IPS-18a (cell line): ENCODE results near the gene NEGR1.

Source experiments
- H3K27ac ChIP-seq: one replicate; pipeline ENCODE4 v1.5.1; 2013; ENCODE audit warnings: low read length
- H3K27me3 ChIP-seq: one replicate; pipeline ENCODE4 v1.6.1; 2013; ENCODE audit warnings: mild to moderate bottlenecking, low read length; ENCODE audit not compliant: control insufficient read depth, insufficient read depth
- H3K36me3 ChIP-seq: one replicate; pipeline ENCODE4 v1.6.1; 2013; ENCODE audit warnings: low read depth, low read length; ENCODE audit not compliant: control insufficient read depth
- H3K4me1 ChIP-seq: one replicate; pipeline ENCODE4 v1.6.1; 2013; ENCODE audit warnings: low read depth, low read length; ENCODE audit not compliant: control insufficient read depth
- H3K4me3 ChIP-seq: one replicate; pipeline ENCODE4 v1.5.1; 2013; ENCODE audit warnings: low read length
- H3K9ac ChIP-seq: one replicate; pipeline ENCODE4 v1.6.1; 2013; ENCODE audit warnings: mild to moderate bottlenecking, low read length, moderate library complexity
- H3K9me3 ChIP-seq: one replicate; pipeline ENCODE4 v1.6.1; 2013; ENCODE audit warnings: low read depth, low read length; ENCODE audit not compliant: control insufficient read depth

The NEGR1 gene

GRCh38 chr1:71986160-71986559 is 296.2 kb downstream of the NEGR1 start:
- no peak overlapping the region for H3K4me3 ChIP-seq
- no peaks in the 10 kb centered on the region for H3K27me3 ChIP-seq
- H3K27ac ChIP-seq = no peak overlapping the region
- H3K9ac ChIP-seq = no peak overlapping the region
- H3K9me3 ChIP-seq = no peaks in the 10 kb centered on the region
- no peaks in the 10 kb centered on the region for H3K36me3 ChIP-seq
- H3K4me1 ChIP-seq = no peaks in the 10 kb centered on the region

GRCh38 chr1:71980556-71980955 is 301.8 kb downstream of the NEGR1 start:
- H3K27ac ChIP-seq = no peak overlapping the region
- no peak overlapping the region for H3K4me3 ChIP-seq
- H3K36me3 ChIP-seq = no peaks in the 10 kb centered on the region
- H3K27me3 ChIP-seq = no peaks in the 10 kb centered on the region
- H3K4me1 ChIP-seq = no peaks in the 10 kb centered on the region
- no peak overlapping the region for H3K9ac ChIP-seq
- no peaks in the 10 kb centered on the region for H3K9me3 ChIP-seq

- Histone ChIP-seq H3K27me3 (no peaks in the 10 kb centered on the region), H3K9ac (no peak overlapping the region), H3K4me3 (no peak overlapping the region), H3K4me1 (no peaks in the 10 kb centered on the region), H3K27ac (no peak overlapping the region), H3K36me3 (no peaks in the 10 kb centered on the region), H3K9me3 (no peaks in the 10 kb centered on the region)
Measured at GRCh38 chr1:71979882-71980281, 302.5 kb downstream of the NEGR1 start.

GRCh38 chr1:71967670-71968069 is 314.7 kb downstream of the NEGR1 start:
- Histone ChIP-seq H3K4me1 (no peaks in the 10 kb centered on the region), H3K36me3 (no peaks in the 10 kb centered on the region), H3K9ac (no peak overlapping the region), H3K9me3 (no peaks in the 10 kb centered on the region), H3K27me3 (no peaks in the 10 kb centered on the region), H3K27ac (no peak overlapping the region), H3K4me3 (no peak overlapping the region)

GRCh38 chr1:71964188-71964587 is 318.2 kb downstream of the NEGR1 start:
- no peak overlapping the region for H3K9ac ChIP-seq
- no peaks in the 10 kb centered on the region for H3K9me3 ChIP-seq
- no peaks in the 10 kb centered on the region for H3K36me3 ChIP-seq
- no peak overlapping the region for H3K27ac ChIP-seq
- H3K4me3 ChIP-seq = no peak overlapping the region
- H3K4me1 ChIP-seq = no peaks in the 10 kb centered on the region
- H3K27me3 ChIP-seq = no peaks in the 10 kb centered on the region

GRCh38 chr1:71956613-71957285 is 325.6 kb downstream of the NEGR1 start:
- Histone ChIP-seq H3K4me3 (no peak overlapping the region), H3K36me3 (no peaks in the 10 kb centered on the region), H3K27ac (no peak overlapping the region), H3K4me1 (peaks cover 5% of the 10 kb centered on the region), H3K9me3 (no peaks in the 10 kb centered on the region), H3K27me3 (no peaks in the 10 kb centered on the region), H3K9ac (no peak overlapping the region)

- Histone ChIP-seq H3K36me3 (no peaks in the 10 kb centered on the region), H3K4me3 (no peak overlapping the region), H3K27me3 (no peaks in the 10 kb centered on the region), H3K9me3 (no peaks in the 10 kb centered on the region), H3K27ac (no peak overlapping the region), H3K9ac (no peak overlapping the region), H3K4me1 (peaks cover 5% of the 10 kb centered on the region)
Measured at GRCh38 chr1:71950579-71950978, 331.8 kb downstream of the NEGR1 start.

GRCh38 chr1:71949681-71950080 is 332.7 kb downstream of the NEGR1 start:
- no peak overlapping the region for H3K9ac ChIP-seq
- no peak overlapping the region for H3K27ac ChIP-seq
- no peak overlapping the region for H3K4me3 ChIP-seq
- no peaks in the 10 kb centered on the region for H3K27me3 ChIP-seq
- H3K9me3 ChIP-seq = no peaks in the 10 kb centered on the region
- no peaks in the 10 kb centered on the region for H3K36me3 ChIP-seq
- peaks cover 5% of the 10 kb centered on the region for H3K4me1 ChIP-seq

GRCh38 chr1:71948561-71948960 is 333.8 kb downstream of the NEGR1 start:
- no peaks in the 10 kb centered on the region for H3K36me3 ChIP-seq
- H3K27me3 ChIP-seq = no peaks in the 10 kb centered on the region
- no peaks in the 10 kb centered on the region for H3K9me3 ChIP-seq
- H3K9ac ChIP-seq = no peak overlapping the region
- no peak overlapping the region for H3K4me3 ChIP-seq
- H3K4me1 ChIP-seq = no peaks in the 10 kb centered on the region
- no peak overlapping the region for H3K27ac ChIP-seq

GRCh38 chr1:71944006-71944405 is 338.3 kb downstream of the NEGR1 start:
- Histone ChIP-seq H3K4me3 (no peak overlapping the region), H3K9ac (no peak overlapping the region), H3K27me3 (no peaks in the 10 kb centered on the region), H3K4me1 (no peaks in the 10 kb centered on the region), H3K36me3 (no peaks in the 10 kb centered on the region), H3K9me3 (no peaks in the 10 kb centered on the region), H3K27ac (no peak overlapping the region)

GRCh38 chr1:71940261-71940660 is 342.1 kb downstream of the NEGR1 start:
- H3K9ac ChIP-seq = no peak overlapping the region
- no peak overlapping the region for H3K27ac ChIP-seq
- H3K27me3 ChIP-seq = no peaks in the 10 kb centered on the region
- H3K4me3 ChIP-seq = no peak overlapping the region
- no peaks in the 10 kb centered on the region for H3K4me1 ChIP-seq
- no peaks in the 10 kb centered on the region for H3K36me3 ChIP-seq
- no peaks in the 10 kb centered on the region for H3K9me3 ChIP-seq

GRCh38 chr1:71930511-71930910 is 351.8 kb downstream of the NEGR1 start:
- no peaks in the 10 kb centered on the region for H3K9me3 ChIP-seq
- H3K27me3 ChIP-seq = no peaks in the 10 kb centered on the region
- H3K27ac ChIP-seq = no peak overlapping the region
- no peak overlapping the region for H3K9ac ChIP-seq
- no peak overlapping the region for H3K4me3 ChIP-seq
- no peaks in the 10 kb centered on the region for H3K4me1 ChIP-seq
- H3K36me3 ChIP-seq = no peaks in the 10 kb centered on the region
